Measurements from ENCODE around the gene CPVL.

- TF ChIP-seq POLR2A (IDR thresholded peaks at IDR 0.05; ENCODE audit: borderline replicate concordance, extremely low read depth, insufficient read depth, insufficient read length) (no peak), CTCF (IDR thresholded peaks at IDR 0.05 in 2 of 3, conservative IDR thresholded peaks at IDR 0.05 in 1 of 3; ENCODE audit: borderline replicate concordance in 1 of 3, insufficient read depth in 1 of 3, low read depth in 2 of 3, low read length in 2 of 3) (no peak), SRF (IDR thresholded peaks at IDR 0.05; ENCODE audit: low read depth) (no peak), ELF1 (IDR thresholded peaks at IDR 0.05; ENCODE audit: borderline replicate concordance, low read depth) (no peak), POLR2AphosphoS5 (IDR thresholded peaks at IDR 0.05; ENCODE audit: low read depth, low read length) (no peak), TCF7L2 (IDR thresholded peaks at IDR 0.05; ENCODE audit: borderline replicate concordance, extremely low read depth, insufficient read depth, insufficient read length) (no peak), CEBPB (IDR thresholded peaks at IDR 0.05; ENCODE audit: low read depth) (no peak), EZH2 (IDR thresholded peaks at IDR 0.05) (no peak), ZFX (IDR thresholded peaks at IDR 0.05) (no peak), SP1 (IDR thresholded peaks at IDR 0.05; ENCODE audit: low read depth) (no peak)
- TF ChIP-seq, protein P1, sequence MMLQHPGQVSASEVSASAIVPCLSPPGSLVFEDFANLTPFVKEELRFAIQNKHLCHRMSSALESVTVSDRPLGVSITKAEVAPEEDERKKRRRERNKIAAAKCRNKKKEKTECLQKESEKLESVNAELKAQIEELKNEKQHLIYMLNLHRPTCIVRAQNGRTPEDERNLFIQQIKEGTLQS (IDR thresholded peaks at IDR 0.05): no peak
- TF ChIP-seq, protein P2, sequence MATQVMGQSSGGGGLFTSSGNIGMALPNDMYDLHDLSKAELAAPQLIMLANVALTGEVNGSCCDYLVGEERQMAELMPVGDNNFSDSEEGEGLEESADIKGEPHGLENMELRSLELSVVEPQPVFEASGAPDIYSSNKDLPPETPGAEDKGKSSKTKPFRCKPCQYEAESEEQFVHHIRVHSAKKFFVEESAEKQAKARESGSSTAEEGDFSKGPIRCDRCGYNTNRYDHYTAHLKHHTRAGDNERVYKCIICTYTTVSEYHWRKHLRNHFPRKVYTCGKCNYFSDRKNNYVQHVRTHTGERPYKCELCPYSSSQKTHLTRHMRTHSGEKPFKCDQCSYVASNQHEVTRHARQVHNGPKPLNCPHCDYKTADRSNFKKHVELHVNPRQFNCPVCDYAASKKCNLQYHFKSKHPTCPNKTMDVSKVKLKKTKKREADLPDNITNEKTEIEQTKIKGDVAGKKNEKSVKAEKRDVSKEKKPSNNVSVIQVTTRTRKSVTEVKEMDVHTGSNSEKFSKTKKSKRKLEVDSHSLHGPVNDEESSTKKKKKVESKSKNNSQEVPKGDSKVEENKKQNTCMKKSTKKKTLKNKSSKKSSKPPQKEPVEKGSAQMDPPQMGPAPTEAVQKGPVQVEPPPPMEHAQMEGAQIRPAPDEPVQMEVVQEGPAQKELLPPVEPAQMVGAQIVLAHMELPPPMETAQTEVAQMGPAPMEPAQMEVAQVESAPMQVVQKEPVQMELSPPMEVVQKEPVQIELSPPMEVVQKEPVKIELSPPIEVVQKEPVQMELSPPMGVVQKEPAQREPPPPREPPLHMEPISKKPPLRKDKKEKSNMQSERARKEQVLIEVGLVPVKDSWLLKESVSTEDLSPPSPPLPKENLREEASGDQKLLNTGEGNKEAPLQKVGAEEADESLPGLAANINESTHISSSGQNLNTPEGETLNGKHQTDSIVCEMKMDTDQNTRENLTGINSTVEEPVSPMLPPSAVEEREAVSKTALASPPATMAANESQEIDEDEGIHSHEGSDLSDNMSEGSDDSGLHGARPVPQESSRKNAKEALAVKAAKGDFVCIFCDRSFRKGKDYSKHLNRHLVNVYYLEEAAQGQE (IDR thresholded peaks at IDR 0.05; ENCODE audit: low read depth): no peak
These were observed 106.3 kb downstream of the CPVL start for GRCh38 chr7:29039821-29040578.
